ENCODE results near the gene ALDH4A1. TPM values are rescaled to one million over a fixed set of nuclear protein-coding genes. Genes with fewer than 3 reads are reported as not detected.

The ALDH4A1 gene
- total RNA-seq, 1 donor from 2014 or later, result 35.9 TPM

- intact Hi-C loops (cut with micrococcal nuclease), result no loop called here
- H3K27me3 ChIP-seq (ENCODE audit: low read depth), result peaks cover 38% of the 10 kb centered on the region
- no peaks in the 10 kb centered on the region for H3K9me3 ChIP-seq (replicated peaks)
- no peak for DNase-seq
- H3K36me3 ChIP-seq, result no peaks in the 10 kb centered on the region
- no peaks in the 10 kb centered on the region for H3K4me1 ChIP-seq
- H3K27ac ChIP-seq (replicated peaks), result no peak overlapping the region
- H3K4me3 ChIP-seq, result no peak overlapping the region
- no peak for TF ChIP-seq CTCF (IDR thresholded peaks at IDR 0.05; ENCODE audit: borderline replicate concordance)
Observed at GRCh38 chr1:18861590-18861989, 40.8 kb downstream of the ALDH4A1 start.

- H3K27ac ChIP-seq (replicated peaks), result no peak overlapping the region
- H3K4me1 ChIP-seq, result no peaks in the 10 kb centered on the region
- H3K9me3 ChIP-seq (replicated peaks), result no peaks in the 10 kb centered on the region
- intact Hi-C loops (cut with micrococcal nuclease), result no loop called here
- DNase-seq, result no peak
- no peaks in the 10 kb centered on the region for H3K36me3 ChIP-seq
- no peak for TF ChIP-seq CTCF (IDR thresholded peaks at IDR 0.05; ENCODE audit: borderline replicate concordance)
- H3K27me3 ChIP-seq (ENCODE audit: low read depth), result peaks cover 40% of the 10 kb centered on the region
- H3K4me3 ChIP-seq, result no peak overlapping the region
Observed at GRCh38 chr1:18861082-18861481, 41.3 kb downstream of the ALDH4A1 start.

- H3K27ac ChIP-seq (replicated peaks), result no peak within 1 kb of the TSS
- H3K27me3 ChIP-seq (ENCODE audit: low read depth), result peaks cover 37% of the 10 kb centered on the region
- TF ChIP-seq CTCF (IDR thresholded peaks at IDR 0.05; ENCODE audit: borderline replicate concordance), result no peak
- H3K4me3 ChIP-seq, result no peak within 1 kb of the TSS
- intact Hi-C loops (cut with micrococcal nuclease), result no loop called here
- DNase-seq, result no peak
- no peaks in the 10 kb centered on the region for H3K36me3 ChIP-seq
- H3K4me1 ChIP-seq, result no peaks in the 10 kb centered on the region
- no peaks in the 10 kb centered on the region for H3K9me3 ChIP-seq (replicated peaks)
Observed at GRCh38 chr1:18859560-18859959, 42.8 kb downstream of the ALDH4A1 start, which contains the start of gene TAS1R2. Gene TAS1R2, minus strand, starts transcription at chr1:18859660. Its CDS starts 0 bp downstream, at chr1:18859660.

- H3K36me3 ChIP-seq, result no peaks in the 10 kb centered on the region
- DNase-seq, result no peak
- H3K4me1 ChIP-seq, result no peaks in the 10 kb centered on the region
- H3K9me3 ChIP-seq (replicated peaks), result no peaks in the 10 kb centered on the region
- peaks cover 39% of the 10 kb centered on the region for H3K27me3 ChIP-seq (ENCODE audit: low read depth)
- intact Hi-C loops (cut with micrococcal nuclease), result no loop called here
- H3K4me3 ChIP-seq, result no peak overlapping the region
- no peak for TF ChIP-seq CTCF (IDR thresholded peaks at IDR 0.05; ENCODE audit: borderline replicate concordance)
- H3K27ac ChIP-seq (replicated peaks), result no peak overlapping the region
Observed at GRCh38 chr1:18858070-18858688, 44.2 kb downstream of the ALDH4A1 start.

- Histone ChIP-seq H3K4me3 (no peak overlapping the region), H3K36me3 (no peaks in the 10 kb centered on the region), H3K9me3 (replicated peaks) (no peaks in the 10 kb centered on the region), H3K27me3 (ENCODE audit: low read depth) (peaks cover 57% of the 10 kb centered on the region), H3K4me1 (no peaks in the 10 kb centered on the region), H3K27ac (replicated peaks) (no peak overlapping the region)
- no peak for TF ChIP-seq CTCF (IDR thresholded peaks at IDR 0.05; ENCODE audit: borderline replicate concordance)
- no peak for DNase-seq
- intact Hi-C loops (cut with micrococcal nuclease), result no loop called here
Observed at GRCh38 chr1:18856435-18856834, 45.9 kb downstream of the ALDH4A1 start.
